Stimulated activated naive CD8-positive, alpha-beta T cell treated with anti-CD3 and anti-CD28 coated beads, Interleukin-15, amount 100 ng/mL, for 72 hours (primary cell): ENCODE measurements around the gene OCIAD2.
"Not testable (repeated sequence)": the region's sequence is repeated elsewhere in the genome, so short reads cannot be mapped to it uniquely, and the experiment has no call there.

ENCODE experiments used
- ATAC-seq: fragments of 150-1000 bp; cut with Tn5 transposase; 2 replicates; pipeline ENCODE4 v1.10.0; 2021; ENCODE audit warnings: mild to moderate bottlenecking, moderate library complexity
- DNase-seq, 2 donors: peaks; one replicate each; pipeline ENCODE4 v3.0.0; 2021 to 2022
- H3K27ac Mint-ChIP-seq, 2 donors: one replicate each; pipeline ENCODE4 v1.8.0; 2022; ENCODE audit warnings: mild to moderate bottlenecking in 2 of 2, mixed read lengths in 2 of 2, moderate library complexity in 2 of 2
- H3K27me3 Mint-ChIP-seq: one replicate; pipeline ENCODE4 v1.8.0; 2022; ENCODE audit warnings: mixed read lengths
- H3K4me1 Mint-ChIP-seq: one replicate; pipeline ENCODE4 v1.8.0; 2022; ENCODE audit warnings: mild to moderate bottlenecking, mixed read lengths
- H3K4me3 Mint-ChIP-seq, 2 donors: one replicate each; pipeline ENCODE4 v1.8.0; 2022; ENCODE audit warnings: mild to moderate bottlenecking in 2 of 2, mixed read lengths in 2 of 2, moderate library complexity in 1 of 2
- H3K9me3 Mint-ChIP-seq, 2 donors: one replicate each; pipeline ENCODE4 v1.8.0; 2022; ENCODE audit warnings: mixed read lengths in 2 of 2

The OCIAD2 gene

DNA sequence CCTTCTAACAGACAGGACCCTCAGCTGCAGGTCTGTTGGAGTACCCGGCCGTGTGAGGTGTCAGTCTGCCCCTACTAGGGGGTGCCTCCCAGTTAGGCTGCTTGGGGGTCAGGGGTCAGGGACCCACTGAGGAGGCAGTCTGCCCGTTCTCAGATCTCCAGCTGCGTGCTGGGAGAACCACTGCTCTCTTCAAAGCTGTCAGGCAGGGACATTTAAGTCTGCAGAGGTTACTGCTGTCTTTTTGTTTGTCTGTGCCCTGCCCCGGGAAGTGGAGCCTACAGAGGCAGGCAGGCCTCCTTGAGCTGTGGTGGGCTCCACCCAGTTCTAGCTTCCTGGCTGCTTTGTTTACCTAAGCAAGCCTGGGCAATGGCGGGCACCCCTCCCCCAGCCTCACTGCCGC lies 16.5 kb upstream of the OCIAD2 start:
- not testable (repeated sequence) for H3K27ac Mint-ChIP-seq, ATAC-seq, H3K27me3 Mint-ChIP-seq, DNase-seq, H3K4me1 Mint-ChIP-seq, H3K4me3 Mint-ChIP-seq
- H3K9me3 Mint-ChIP-seq = peaks cover 0 to 10% of the 10 kb centered on the region in 2 donors

DNA sequence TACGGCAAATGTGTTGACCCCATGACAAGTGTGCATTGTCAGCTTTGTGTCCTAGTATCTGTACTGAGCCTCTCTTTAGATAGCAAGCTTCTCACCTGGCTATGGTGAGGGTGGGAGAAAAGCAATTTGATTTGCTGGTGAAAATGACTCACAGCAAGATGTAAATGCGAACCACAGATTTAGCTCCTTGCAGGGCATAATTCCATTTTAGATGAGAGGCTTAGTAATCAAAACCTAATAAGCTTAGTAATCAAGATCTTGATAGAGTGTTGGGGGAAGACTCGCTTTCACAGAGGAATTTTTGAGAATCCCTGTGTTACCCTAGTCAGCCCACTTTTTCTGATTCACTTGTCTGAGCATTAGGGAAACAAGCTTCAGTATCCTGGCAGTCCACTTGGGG lies 7.7 kb upstream of the OCIAD2 start:
- H3K4me3 Mint-ChIP-seq = no peak overlapping the region
- H3K9me3 Mint-ChIP-seq = no peaks in the 10 kb centered on the region
- H3K27me3 Mint-ChIP-seq = no peaks in the 10 kb centered on the region
- ATAC-seq (no peak), DNase-seq (no peak)
- no peak overlapping the region for H3K27ac Mint-ChIP-seq
- peaks cover 20% of the 10 kb centered on the region for H3K4me1 Mint-ChIP-seq

DNA sequence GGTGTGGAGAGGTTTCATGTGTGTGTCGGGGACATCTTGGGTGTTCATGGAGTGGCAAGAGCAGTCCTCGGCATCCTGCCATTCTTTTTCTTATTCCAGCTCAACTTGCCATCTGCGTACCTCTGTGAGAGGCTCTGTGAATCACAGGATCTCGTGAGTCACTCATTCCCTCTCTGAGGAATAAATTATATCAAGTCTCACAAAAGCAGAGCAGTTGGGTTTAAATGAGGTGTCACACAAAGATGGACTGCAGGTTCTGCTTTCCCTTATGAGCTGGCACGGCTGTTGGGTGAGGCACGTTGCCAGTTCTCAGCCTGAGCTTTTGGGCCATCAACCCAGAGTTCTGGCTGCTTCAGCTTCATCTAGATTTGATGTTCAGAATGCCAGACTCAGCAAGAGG lies 6.8 kb upstream of the OCIAD2 start:
- DNase-seq = no peak
- Mint-ChIP-seq H3K9me3 (no peaks in the 10 kb centered on the region), H3K27ac (no peak overlapping the region), H3K4me3 (no peak overlapping the region), H3K4me1 (peaks cover 28% of the 10 kb centered on the region), H3K27me3 (no peaks in the 10 kb centered on the region)
- ATAC-seq = no peak

DNA sequence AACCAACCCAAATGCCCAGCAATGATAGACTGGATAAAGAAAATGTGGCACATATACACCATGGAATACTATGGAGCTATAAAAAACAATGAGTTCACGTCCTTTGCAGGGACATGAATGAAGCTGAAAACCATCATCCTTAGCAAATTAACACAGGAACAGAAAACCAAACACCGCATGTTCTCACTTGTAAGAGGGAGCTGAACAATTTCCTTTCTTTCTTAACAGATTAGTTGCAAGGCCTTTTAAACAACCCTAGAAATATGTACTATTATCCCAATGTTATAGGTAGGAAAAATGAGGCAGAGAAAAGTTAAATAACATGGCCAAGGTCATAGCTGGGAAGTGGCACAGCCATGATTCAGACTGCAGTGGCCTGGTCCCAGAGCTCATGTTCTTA lies 5.8 kb upstream of the OCIAD2 start:
- Mint-ChIP-seq H3K4me3 (no peak overlapping the region), H3K9me3 (no peaks in the 10 kb centered on the region), H3K27me3 (no peaks in the 10 kb centered on the region), H3K4me1 (peaks cover 32% of the 10 kb centered on the region), H3K27ac (no peak overlapping the region)
- ATAC-seq (no peak), DNase-seq (no peak)

DNA sequence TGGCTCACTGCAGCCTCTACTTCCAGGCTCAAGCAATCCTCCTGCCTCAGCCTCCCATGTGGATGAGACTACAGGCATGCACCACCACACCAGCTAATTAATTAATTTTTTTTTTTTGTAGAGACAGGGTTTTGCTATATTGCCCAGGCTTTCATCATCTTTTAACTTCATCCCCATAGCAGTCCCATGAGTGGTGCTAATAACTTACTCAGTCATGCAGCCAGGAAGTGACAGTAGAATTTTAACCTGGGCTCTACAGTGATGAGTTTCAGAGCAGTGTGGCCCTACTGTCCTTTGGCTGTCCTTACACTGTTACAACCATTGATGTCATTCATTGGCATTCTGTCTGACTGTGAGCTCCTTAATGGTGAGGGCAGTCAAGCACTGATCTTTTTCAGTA lies 3.9 kb upstream of the OCIAD2 start:
- Mint-ChIP-seq H3K4me1 (peaks cover 38% of the 10 kb centered on the region), H3K9me3 (no peaks in the 10 kb centered on the region), H3K27ac (peak overlapping the region; percentile 71 to 95), H3K4me3 (no peak overlapping the region), H3K27me3 (no peaks in the 10 kb centered on the region)
- ATAC-seq (no peak), DNase-seq (no peak)

DNA sequence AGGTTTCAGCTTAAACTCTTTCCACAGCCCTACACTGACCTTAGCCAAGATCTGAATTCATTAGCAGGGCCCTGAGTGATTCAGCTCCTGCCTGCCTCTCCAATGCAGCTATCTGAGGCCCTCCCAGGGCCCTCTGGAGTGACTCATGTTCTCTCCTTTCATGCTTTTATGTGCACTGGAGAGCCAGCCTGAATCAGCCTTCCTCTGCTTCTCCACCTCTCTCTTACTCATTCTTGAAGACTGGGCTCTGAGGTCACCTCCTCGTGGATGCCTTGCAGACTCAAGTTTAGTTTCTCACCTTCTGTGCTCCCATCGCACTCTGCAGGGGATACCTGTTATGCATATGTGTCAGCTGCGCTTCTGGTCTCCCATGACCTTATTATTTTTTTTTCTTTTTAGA lies 3.1 kb upstream of the OCIAD2 start:
- Mint-ChIP-seq H3K9me3 (no peaks in the 10 kb centered on the region), H3K4me3 (no peak overlapping the region), H3K27ac (peak overlapping the region in 1 of 2 donors; percentile 9), H3K4me1 (peaks cover 46% of the 10 kb centered on the region), H3K27me3 (no peaks in the 10 kb centered on the region)
- DNase-seq (peak; percentile 61 to 77), ATAC-seq (peak; percentile 91)

DNA sequence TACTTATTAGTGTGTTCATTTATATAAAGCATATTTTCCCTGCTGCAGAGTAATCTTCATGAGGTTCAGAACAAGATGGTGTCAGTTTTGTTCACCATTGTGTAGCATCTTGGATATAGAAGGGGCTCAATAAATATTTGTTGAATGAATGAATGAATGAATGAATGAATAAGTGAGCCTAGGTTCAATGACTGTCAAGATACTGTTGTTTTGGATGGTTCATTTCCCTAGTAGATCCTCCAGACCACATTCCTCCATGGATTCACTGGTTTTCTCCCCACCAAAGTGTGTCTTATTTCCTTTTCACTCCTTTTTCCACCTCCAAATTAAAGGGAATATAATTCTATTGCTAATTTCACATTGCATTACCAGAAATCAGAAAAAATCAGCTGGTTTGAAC lies 2.1 kb upstream of the OCIAD2 start:
- ATAC-seq (no peak), DNase-seq (no peak)
- Mint-ChIP-seq H3K27me3 (no peaks in the 10 kb centered on the region), H3K4me1 (peaks cover 51% of the 10 kb centered on the region), H3K4me3 (no peak overlapping the region), H3K9me3 (no peaks in the 10 kb centered on the region), H3K27ac (peak overlapping the region; percentile 1 to 10)

DNA sequence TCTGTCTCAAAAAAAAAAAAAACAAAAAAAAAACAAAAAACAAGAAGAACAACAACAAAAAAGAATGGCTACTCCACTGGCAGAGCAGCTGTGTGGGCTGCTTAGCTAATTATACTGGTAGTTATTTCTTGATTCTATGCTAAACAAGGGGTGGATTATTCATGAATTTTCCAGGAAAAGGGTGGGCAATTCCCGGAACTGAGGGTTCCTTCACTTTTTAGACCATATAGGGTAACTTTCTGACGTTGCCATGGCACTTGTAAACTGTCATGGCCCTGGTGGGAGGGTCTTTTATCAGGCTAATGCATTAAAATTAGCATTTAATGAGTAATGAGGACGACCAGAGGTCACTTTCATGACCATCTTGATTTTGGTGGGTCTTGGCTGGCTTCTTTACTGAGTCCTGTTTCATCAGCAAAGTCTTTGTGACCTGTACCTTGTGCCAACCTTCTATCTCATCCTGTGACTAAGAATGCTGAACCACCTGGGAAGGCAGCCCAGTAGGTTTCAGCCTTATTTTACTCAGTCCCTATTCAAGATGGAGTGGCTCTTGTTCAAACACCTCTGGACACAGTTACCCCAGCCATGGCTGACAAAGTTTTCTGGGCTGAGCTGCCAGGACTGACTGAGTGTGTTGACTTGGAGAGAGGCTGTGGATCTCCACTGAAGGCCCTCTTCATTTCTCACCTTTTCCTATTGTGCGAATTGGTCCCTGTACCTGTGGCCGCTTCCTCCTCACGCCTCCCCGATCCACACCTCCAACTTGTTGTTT lies 1.3 kb upstream of the OCIAD2 start:
- Mint-ChIP-seq H3K4me1 (peaks cover 51% of the 10 kb centered on the region), H3K27me3 (no peaks in the 10 kb centered on the region), H3K9me3 (no peaks in the 10 kb centered on the region), H3K4me3 (no peak overlapping the region), H3K27ac (peak overlapping the region; percentile 8 to 19)
- ATAC-seq (no peak), DNase-seq (no peak)

DNA sequence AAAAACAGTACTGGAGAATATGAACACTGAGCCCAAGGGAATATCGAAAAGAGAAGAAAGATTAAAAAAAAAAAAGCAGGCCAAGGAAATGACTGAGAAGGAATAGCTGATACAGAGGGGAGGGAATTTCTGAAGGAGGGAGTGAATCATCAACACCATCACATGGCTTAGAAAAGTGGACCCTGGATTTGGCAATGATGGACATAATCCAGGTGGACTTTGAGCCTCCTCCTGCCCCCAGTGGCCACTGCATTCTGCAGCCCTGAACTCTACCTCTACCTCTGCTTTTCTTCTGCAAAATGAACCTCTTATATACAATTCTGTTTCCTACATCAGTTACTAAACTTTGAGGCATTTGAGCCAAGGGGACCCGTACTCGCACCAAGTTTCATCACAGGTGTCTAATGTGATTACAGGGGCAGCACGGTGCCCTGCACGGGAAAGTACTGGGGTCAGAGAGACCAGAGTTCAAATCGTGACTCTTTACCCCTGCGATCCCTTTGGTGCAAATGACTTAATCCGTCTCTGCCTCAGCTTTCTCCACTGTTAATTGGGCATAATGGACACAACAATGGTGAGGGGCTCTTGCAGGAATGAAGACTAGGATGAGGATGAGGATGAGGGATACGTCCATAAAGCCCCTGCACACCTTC lies 1.1 kb downstream of the OCIAD2 start:
- Mint-ChIP-seq H3K27ac (peak overlapping the region; percentile 66 to 77), H3K27me3 (no peaks in the 10 kb centered on the region), H3K4me1 (peaks cover 59% of the 10 kb centered on the region), H3K4me3 (peak overlapping the region; percentile 86 to 89), H3K9me3 (no peaks in the 10 kb centered on the region)
- ATAC-seq (no peak), DNase-seq (no peak)

DNA sequence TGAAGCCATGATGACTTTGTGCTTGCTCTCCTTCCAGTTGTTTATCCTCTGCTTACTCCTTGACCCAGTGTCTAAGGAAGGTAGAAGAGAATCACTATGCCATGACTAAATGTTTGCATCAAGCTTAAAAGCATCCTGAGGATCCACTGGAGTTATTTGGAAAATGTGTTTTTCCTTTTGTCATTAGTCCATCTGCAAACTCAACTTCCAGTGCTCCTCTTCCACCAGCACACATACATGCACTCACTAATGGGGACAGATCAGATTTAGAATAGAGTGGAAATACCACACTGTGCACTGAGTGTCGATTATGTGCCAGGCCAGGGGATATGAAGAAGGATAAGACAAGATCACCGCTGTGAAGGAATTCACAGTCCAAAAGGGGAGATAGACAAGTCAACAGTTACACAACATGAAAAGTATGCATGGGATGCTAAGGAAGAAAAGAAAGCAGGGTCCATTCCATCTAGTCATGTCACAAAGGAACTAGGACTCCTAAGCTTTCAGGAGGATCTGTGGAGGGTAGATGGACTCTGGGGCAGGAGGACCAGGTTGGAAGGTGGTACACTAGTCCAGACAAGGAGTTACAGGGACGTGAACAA lies 1.9 kb downstream of the OCIAD2 start:
- peak overlapping the region; percentile 86 to 89 for H3K4me3 Mint-ChIP-seq
- no peak for ATAC-seq
- H3K9me3 Mint-ChIP-seq = no peaks in the 10 kb centered on the region
- DNase-seq = no peak
- H3K4me1 Mint-ChIP-seq = peaks cover 56% of the 10 kb centered on the region
- H3K27ac Mint-ChIP-seq = peak overlapping the region in 1 of 2 donors; percentile 11
- no peaks in the 10 kb centered on the region for H3K27me3 Mint-ChIP-seq

DNA sequence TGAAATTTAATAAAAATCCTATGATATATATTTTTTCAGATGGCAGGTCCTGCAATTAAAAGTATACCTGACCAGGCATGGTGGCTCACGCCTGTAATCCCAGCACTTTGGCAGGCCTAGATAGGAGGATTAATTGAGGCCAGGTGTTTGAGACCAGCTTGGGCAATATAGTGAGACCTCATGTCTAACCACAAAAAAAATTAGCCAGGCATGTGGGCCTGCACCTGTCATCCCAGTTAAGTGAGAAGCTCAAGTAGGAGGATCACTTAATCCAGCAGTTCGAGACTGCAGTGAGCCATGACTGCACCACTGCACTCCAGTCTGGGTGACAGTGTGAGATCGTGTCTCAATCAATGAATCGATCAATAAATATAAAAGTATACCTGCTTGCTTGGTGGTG lies 2.5 kb downstream of the OCIAD2 start:
- no peak overlapping the region for H3K27ac Mint-ChIP-seq
- peaks cover 56% of the 10 kb centered on the region for H3K4me1 Mint-ChIP-seq
- no peaks in the 10 kb centered on the region for H3K9me3 Mint-ChIP-seq
- no peaks in the 10 kb centered on the region for H3K27me3 Mint-ChIP-seq
- no peak for ATAC-seq
- DNase-seq = no peak
- no peak overlapping the region for H3K4me3 Mint-ChIP-seq

DNA sequence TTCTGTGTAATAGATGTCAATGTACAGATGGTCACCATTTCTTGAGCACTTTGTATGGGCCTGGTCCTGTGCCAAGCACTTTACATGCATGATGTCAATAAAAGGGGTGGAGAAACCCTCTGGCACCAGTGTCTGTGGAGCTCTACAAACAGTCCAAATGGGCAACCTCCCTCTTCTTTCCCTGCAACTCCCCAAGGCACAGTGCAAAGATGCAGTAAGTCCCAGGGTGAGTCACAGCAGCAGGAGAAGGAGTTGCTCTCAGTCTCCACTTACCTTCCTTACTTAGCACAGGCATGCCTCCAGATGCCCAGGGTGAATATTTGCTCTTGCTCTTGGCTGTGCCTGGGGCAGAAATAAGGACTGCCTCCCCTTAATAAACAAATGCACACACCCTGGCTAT lies 4.3 kb downstream of the OCIAD2 start:
- DNase-seq (no peak), ATAC-seq (no peak)
- H3K9me3 Mint-ChIP-seq = no peaks in the 10 kb centered on the region
- peak overlapping the region in 1 of 2 donors; percentile 38 for H3K27ac Mint-ChIP-seq
- no peak overlapping the region for H3K4me3 Mint-ChIP-seq
- H3K4me1 Mint-ChIP-seq = peaks cover 52% of the 10 kb centered on the region
- no peaks in the 10 kb centered on the region for H3K27me3 Mint-ChIP-seq

DNA sequence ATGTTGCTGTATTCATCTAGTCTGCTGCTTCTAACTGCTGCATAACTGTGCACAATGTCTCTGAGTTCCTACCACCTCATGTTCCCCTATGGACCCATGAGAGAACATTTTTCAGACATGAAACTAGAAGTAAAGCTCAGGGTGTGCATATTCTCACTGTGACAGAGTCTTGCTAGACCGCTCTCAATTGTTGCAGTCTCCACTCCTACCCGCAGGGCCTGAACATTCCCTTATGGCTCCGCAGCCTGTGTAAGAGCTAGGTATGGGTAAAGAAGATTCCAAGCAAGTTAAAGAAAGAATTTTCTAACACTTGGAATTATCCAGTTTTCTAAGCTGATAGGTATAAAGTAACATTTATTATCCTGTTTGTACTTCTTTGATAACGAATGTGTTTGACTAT lies 5.4 kb downstream of the OCIAD2 start:
- Mint-ChIP-seq H3K27me3 (no peaks in the 10 kb centered on the region), H3K4me1 (peaks cover 45% of the 10 kb centered on the region), H3K4me3 (no peak overlapping the region), H3K9me3 (no peaks in the 10 kb centered on the region), H3K27ac (no peak overlapping the region)
- ATAC-seq (no peak), DNase-seq (no peak)

DNA sequence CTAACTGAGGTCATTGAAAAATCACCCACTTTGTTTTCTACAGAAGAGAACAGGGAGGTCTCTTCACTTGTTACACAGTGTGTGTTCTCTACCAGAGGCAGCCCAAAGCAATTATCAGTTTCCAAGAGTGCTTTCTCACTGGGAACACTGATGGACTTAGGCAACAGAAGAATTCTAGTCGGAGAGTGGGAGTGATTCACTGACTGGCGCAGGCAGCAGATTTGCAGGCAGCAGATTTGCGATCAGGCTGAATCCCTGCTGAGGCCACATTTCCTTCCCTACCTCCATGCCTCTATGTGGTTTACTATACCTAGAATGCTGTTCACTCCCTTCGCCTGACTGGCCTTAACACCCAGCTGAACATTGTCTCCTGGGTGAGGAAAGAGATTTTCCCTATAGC lies 6.6 kb downstream of the OCIAD2 start:
- H3K4me1 Mint-ChIP-seq = peaks cover 35% of the 10 kb centered on the region
- peak overlapping the region; percentile 55 to 88 for H3K27ac Mint-ChIP-seq
- no peaks in the 10 kb centered on the region for H3K27me3 Mint-ChIP-seq
- DNase-seq (no peak), ATAC-seq (no peak)
- no peaks in the 10 kb centered on the region for H3K9me3 Mint-ChIP-seq
- peak overlapping the region; percentile 49 to 50 for H3K4me3 Mint-ChIP-seq

DNA sequence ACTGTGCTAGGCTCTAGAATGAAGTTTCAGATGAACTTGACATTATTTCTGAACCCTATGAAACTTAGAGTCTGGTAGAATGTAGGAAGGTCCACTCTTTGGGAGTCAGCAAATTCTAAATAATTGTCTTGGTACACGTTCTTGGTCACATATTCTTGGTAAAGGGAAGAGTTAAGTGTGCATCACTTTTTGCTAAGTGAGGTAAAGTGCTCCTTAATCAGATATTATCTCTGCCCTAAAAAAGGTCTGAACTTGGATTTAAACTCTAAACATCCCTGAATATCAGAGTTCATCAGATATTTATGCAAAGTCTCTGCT lies 7.2 kb downstream of the OCIAD2 start:
- Mint-ChIP-seq H3K27ac (peak overlapping the region; percentile 4 to 88), H3K4me1 (peaks cover 30% of the 10 kb centered on the region), H3K9me3 (no peaks in the 10 kb centered on the region), H3K27me3 (no peaks in the 10 kb centered on the region), H3K4me3 (peak overlapping the region; percentile 49 to 50)
- ATAC-seq = no peak
- DNase-seq = no peak

DNA sequence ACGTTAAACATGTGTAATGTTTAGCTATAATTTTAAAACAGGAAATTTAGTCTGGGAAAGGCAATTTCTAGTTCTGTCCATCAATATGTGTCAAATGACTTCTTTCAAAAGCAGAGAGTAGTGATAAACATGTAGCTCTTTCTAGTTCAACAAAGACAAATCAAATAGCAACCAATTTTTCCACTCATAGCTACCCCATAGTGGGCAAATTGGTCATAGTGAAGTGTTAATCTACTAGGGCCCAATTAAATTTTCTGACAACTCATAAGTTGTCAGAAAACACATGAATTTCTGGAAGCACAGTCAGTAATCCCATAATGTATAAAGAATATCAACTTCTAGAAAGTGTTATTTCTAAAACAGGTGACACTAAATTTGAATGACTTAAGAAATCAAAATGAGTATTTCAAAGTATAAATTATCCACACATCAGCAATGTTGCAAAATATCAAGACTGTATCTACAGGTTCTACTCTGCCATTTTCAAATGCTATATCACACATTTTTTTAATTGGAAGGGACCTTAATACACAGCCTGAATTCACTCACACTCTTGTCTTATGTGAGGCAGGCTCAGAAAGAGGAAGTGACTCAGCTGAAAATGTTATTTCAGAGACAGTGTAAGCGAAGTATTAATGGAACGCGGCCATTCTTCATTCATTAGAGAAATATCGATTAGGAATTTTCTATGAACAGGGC lies 7.7 kb downstream of the OCIAD2 start:
- no peaks in the 10 kb centered on the region for H3K9me3 Mint-ChIP-seq
- peaks cover 28% of the 10 kb centered on the region for H3K4me1 Mint-ChIP-seq
- H3K27me3 Mint-ChIP-seq = no peaks in the 10 kb centered on the region
- ATAC-seq (peak; percentile 77), DNase-seq (no peak)
- peak overlapping the region; percentile 4 to 88 for H3K27ac Mint-ChIP-seq
- peak overlapping the region; percentile 49 to 50 for H3K4me3 Mint-ChIP-seq
